Transverse colon (tissue), 4 donors: Measurements from ENCODE around the gene BRIP1.

ENCODE experiments used
- CTCF ChIP-seq, 5 experiments: fragments of 200-600 bp in 3 of 5; fragments of 450-650 bp in 2 of 5; sonication (generic) in 3 of 5; IDR thresholded peaks; 1 replicate in 2 of 5; 2 replicates in 3 of 5; pipeline ENCODE4 v1.5.1; 2016 to 2017; ENCODE audit warnings: antibody characterized with exemption in 5 of 5, inconsistent platforms in 3 of 5, mild to moderate bottlenecking in 2 of 5, moderate library complexity in 1 of 5
- POLR2A ChIP-seq: fragments of 450-650 bp; IDR thresholded peaks from one replicate; pipeline ENCODE4 v1.6.1; 2016; ENCODE audit warnings: antibody characterized with exemption, mild to moderate bottlenecking, moderate library complexity
- POLR2AphosphoS5 ChIP-seq, 3 donors: sonication (generic); formaldehyde crosslinking; IDR thresholded peaks; one replicate each; pipeline ENCODE4 v1.6.1; 2016; ENCODE audit warnings: antibody characterized with exemption in 3 of 3

GRCh38 chr17:61814485-61814884 lies 48.8 kb downstream of the BRIP1 start:
- TF ChIP-seq CTCF (IDR thresholded peaks at IDR 0.05) (no peak), POLR2A (no peak), POLR2AphosphoS5 (IDR thresholded peaks at IDR 0.05) (no peak)
